ENCODE data around the gene FAM216A. TPM values are rescaled to one million over a fixed set of nuclear protein-coding genes. Genes with fewer than 3 reads are reported as not detected.
A peak's percentile ranks its signal among the peaks of the same experiment; 100 is the strongest.

Gene FAM216A
- total and polyA plus RNA-seq, 9 of the 15 experiments (the other 6 are each of a cell fraction or from before 2014, with no cell fraction given) = 17.2 to 96.9 (median 48.5) TPM

GRCh38 chr12:110501752-110502738, 33.4 kb downstream of the FAM216A start, which contains the start of the genes RAD9B and VPS29 (continued):
- 0 out of 2 replicates have a peak, but pooled peaks have one; percentile 21 for TF ChIP-seq SMARCA4 (IDR thresholded peaks at IDR 0.05)
- TF ChIP-seq KLF10 (CRISPR knock-in tag; IDR thresholded peaks at IDR 0.05) = no peak
- TF ChIP-seq KAT7 (CRISPR knock-in tag; IDR thresholded peaks at IDR 0.05; ENCODE audit: borderline replicate concordance) = peak; percentile 98; the same call in 1 of the 2 replicates
- TF ChIP-seq PPARD (CRISPR knock-in tag; IDR thresholded peaks at IDR 0.05) = no peak
- TF ChIP-seq, protein P1, sequence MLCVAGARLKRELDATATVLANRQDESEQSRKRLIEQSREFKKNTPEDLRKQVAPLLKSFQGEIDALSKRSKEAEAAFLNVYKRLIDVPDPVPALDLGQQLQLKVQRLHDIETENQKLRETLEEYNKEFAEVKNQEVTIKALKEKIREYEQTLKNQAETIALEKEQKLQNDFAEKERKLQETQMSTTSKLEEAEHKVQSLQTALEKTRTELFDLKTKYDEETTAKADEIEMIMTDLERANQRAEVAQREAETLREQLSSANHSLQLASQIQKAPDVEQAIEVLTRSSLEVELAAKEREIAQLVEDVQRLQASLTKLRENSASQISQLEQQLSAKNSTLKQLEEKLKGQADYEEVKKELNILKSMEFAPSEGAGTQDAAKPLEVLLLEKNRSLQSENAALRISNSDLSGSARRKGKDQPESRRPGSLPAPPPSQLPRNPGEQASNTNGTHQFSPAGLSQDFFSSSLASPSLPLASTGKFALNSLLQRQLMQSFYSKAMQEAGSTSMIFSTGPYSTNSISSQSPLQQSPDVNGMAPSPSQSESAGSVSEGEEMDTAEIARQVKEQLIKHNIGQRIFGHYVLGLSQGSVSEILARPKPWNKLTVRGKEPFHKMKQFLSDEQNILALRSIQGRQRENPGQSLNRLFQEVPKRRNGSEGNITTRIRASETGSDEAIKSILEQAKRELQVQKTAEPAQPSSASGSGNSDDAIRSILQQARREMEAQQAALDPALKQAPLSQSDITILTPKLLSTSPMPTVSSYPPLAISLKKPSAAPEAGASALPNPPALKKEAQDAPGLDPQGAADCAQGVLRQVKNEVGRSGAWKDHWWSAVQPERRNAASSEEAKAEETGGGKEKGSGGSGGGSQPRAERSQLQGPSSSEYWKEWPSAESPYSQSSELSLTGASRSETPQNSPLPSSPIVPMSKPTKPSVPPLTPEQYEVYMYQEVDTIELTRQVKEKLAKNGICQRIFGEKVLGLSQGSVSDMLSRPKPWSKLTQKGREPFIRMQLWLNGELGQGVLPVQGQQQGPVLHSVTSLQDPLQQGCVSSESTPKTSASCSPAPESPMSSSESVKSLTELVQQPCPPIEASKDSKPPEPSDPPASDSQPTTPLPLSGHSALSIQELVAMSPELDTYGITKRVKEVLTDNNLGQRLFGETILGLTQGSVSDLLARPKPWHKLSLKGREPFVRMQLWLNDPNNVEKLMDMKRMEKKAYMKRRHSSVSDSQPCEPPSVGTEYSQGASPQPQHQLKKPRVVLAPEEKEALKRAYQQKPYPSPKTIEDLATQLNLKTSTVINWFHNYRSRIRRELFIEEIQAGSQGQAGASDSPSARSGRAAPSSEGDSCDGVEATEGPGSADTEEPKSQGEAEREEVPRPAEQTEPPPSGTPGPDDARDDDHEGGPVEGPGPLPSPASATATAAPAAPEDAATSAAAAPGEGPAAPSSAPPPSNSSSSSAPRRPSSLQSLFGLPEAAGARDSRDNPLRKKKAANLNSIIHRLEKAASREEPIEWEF (CRISPR knock-in tag; IDR thresholded peaks at IDR 0.05) = peak; percentile 96
- TF ChIP-seq ATF4 (CRISPR knock-in tag; IDR thresholded peaks at IDR 0.05) = peak; percentile 80

Data from K562 (cell line).